ENCODE measurements around the gene PCGF1. TPM values are rescaled to one million over a fixed set of nuclear protein-coding genes. Genes with fewer than 3 reads are reported as not detected.
A peak's percentile ranks its signal among the peaks of the same experiment; 100 is the strongest.

Gene PCGF1
- total and polyA plus RNA-seq, 2 of the 13 experiments (the other 11 are each of a cell fraction or from before 2014, with no cell fraction given) = 20.4 to 22.6 TPM

DNA sequence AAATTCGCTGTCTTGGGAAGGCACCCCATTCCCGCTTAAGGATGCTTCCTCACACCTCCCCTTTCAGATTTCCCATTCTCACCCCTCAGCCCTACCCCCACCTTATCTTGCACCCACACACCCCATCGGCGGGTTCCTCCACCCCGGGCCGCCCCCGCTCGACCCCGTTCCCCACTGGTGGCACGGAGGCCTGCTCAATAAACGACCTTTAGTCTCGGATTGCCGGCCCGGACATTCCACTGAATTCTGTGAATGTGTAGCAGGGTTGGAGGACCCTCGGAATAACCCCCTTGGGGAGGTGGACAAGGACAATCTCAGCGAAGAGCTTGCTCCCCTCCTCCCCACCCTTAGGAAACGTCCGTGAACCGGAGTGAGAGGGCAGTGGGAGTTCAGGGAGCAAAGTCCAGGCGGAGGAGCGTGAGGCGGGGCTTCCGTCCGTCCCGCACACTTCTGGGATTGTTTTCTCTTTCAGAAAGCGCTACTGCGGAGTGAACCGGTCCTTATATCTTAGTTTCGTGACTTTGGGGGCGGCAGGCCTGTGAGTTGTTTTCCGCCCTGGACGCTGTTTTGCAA lies 5.3 kb downstream of the PCGF1 start (continued):
- TF ChIP-seq TBX2 (CRISPR knock-in tag; IDR thresholded peaks at IDR 0.05; ENCODE audit: borderline replicate concordance) = no peak
- no peak for TF ChIP-seq GTF3A (CRISPR knock-in tag; conservative IDR thresholded peaks at IDR 0.05)
- no peak for TF ChIP-seq SIN3B (IDR thresholded peaks at IDR 0.05; ENCODE audit: low read length)
- TF ChIP-seq ZNF713 (CRISPR knock-in tag; IDR thresholded peaks at IDR 0.05) = 0 out of 2 replicates have a peak, but pooled peaks have one; percentile 81
- no peak for TF ChIP-seq CHCHD3 (CRISPR knock-in tag; IDR thresholded peaks at IDR 0.05)
- TF ChIP-seq ZNF121 (CRISPR knock-in tag; IDR thresholded peaks at IDR 0.05) = no peak
- TF ChIP-seq, protein P1, sequence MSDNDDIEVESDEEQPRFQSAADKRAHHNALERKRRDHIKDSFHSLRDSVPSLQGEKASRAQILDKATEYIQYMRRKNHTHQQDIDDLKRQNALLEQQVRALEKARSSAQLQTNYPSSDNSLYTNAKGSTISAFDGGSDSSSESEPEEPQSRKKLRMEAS (IDR thresholded peaks at IDR 0.05) = no peak
- peak; percentile 66; the same call in 1 of the 2 replicates for TF ChIP-seq ZBTB20 (CRISPR knock-in tag; IDR thresholded peaks at IDR 0.05; ENCODE audit: borderline replicate concordance, low read depth)
- TF ChIP-seq, protein P2, sequence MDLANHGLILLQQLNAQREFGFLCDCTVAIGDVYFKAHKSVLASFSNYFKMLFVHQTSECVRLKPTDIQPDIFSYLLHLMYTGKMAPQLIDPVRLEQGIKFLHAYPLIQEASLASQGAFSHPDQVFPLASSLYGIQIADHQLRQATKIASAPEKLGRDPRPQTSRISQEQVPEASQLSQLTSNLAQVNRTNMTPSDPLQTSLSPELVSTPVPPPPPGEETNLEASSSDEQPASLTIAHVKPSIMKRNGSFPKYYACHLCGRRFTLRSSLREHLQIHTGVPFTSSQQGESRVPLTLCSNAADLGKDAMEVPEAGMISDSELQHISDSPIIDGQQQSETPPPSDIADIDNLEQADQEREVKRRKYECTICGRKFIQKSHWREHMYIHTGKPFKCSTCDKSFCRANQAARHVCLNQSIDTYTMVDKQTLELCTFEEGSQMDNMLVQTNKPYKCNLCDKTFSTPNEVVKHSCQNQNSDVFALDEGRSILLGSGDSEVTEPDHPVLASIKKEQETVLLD (CRISPR knock-in tag; IDR thresholded peaks at IDR 0.05; ENCODE audit: low read depth) = peak; percentile 86
- TF ChIP-seq BORCS8-MEF2B (CRISPR knock-in tag; IDR thresholded peaks at IDR 0.05) = peak; percentile 75; the same call in 1 of the 2 replicates
- TF ChIP-seq, protein P3, sequence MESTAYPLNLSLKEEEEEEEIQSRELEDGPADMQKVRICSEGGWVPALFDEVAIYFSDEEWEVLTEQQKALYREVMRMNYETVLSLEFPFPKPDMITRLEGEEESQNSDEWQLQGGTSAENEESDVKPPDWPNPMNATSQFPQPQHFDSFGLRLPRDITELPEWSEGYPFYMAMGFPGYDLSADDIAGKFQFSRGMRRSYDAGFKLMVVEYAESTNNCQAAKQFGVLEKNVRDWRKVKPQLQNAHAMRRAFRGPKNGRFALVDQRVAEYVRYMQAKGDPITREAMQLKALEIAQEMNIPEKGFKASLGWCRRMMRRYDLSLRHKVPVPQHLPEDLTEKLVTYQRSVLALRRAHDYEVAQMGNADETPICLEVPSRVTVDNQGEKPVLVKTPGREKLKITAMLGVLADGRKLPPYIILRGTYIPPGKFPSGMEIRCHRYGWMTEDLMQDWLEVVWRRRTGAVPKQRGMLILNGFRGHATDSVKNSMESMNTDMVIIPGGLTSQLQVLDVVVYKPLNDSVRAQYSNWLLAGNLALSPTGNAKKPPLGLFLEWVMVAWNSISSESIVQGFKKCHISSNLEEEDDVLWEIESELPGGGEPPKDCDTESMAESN (CRISPR knock-in tag; conservative IDR thresholded peaks at IDR 0.05) = no peak
- TF ChIP-seq ZNF350 (CRISPR knock-in tag; IDR thresholded peaks at IDR 0.05; ENCODE audit: borderline replicate concordance, low read depth) = 0 out of 2 replicates have a peak, but pooled peaks have one; percentile 49
- no peak for TF ChIP-seq NCOA5 (CRISPR knock-in tag; IDR thresholded peaks at IDR 0.05)
- TF ChIP-seq ZNF883 (CRISPR knock-in tag; IDR thresholded peaks at IDR 0.05; ENCODE audit: not compliant biosample characterization) = no peak
- peak; percentile 89 for TF ChIP-seq ZSCAN9 (CRISPR knock-in tag; IDR thresholded peaks at IDR 0.05; ENCODE audit: borderline replicate concordance)
- TF ChIP-seq, protein P4, sequence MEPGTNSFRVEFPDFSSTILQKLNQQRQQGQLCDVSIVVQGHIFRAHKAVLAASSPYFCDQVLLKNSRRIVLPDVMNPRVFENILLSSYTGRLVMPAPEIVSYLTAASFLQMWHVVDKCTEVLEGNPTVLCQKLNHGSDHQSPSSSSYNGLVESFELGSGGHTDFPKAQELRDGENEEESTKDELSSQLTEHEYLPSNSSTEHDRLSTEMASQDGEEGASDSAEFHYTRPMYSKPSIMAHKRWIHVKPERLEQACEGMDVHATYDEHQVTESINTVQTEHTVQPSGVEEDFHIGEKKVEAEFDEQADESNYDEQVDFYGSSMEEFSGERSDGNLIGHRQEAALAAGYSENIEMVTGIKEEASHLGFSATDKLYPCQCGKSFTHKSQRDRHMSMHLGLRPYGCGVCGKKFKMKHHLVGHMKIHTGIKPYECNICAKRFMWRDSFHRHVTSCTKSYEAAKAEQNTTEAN (CRISPR knock-in tag; conservative IDR thresholded peaks at IDR 0.05) = peak; percentile 65
- peak; percentile 39; the same call in 1 of the 2 replicates for TF ChIP-seq TBX3 (IDR thresholded peaks at IDR 0.05; ENCODE audit: borderline replicate concordance)
- TF ChIP-seq AHR (CRISPR knock-in tag; IDR thresholded peaks at IDR 0.05) = peak; percentile 49; the same call in 1 of the 2 replicates
- TF ChIP-seq, protein P5, sequence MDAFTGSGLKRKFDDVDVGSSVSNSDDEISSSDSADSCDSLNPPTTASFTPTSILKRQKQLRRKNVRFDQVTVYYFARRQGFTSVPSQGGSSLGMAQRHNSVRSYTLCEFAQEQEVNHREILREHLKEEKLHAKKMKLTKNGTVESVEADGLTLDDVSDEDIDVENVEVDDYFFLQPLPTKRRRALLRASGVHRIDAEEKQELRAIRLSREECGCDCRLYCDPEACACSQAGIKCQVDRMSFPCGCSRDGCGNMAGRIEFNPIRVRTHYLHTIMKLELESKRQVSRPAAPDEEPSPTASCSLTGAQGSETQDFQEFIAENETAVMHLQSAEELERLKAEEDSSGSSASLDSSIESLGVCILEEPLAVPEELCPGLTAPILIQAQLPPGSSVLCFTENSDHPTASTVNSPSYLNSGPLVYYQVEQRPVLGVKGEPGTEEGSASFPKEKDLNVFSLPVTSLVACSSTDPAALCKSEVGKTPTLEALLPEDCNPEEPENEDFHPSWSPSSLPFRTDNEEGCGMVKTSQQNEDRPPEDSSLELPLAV (CRISPR knock-in tag; conservative IDR thresholded peaks at IDR 0.05; ENCODE audit: low read depth) = no peak
- peak; percentile 47; the same call in 1 of the 2 replicates for TF ChIP-seq KLF9 (CRISPR knock-in tag; IDR thresholded peaks at IDR 0.05; ENCODE audit: low read depth)
- peak in 1 of 2 experiments; percentile 53; a peak in 1 of 4 replicates for TF ChIP-seq KLF16 (CRISPR knock-in tag; IDR thresholded peaks at IDR 0.05)
- TF ChIP-seq IKZF1 (IDR thresholded peaks at IDR 0.05) = no peak
- TF ChIP-seq, protein P6, sequence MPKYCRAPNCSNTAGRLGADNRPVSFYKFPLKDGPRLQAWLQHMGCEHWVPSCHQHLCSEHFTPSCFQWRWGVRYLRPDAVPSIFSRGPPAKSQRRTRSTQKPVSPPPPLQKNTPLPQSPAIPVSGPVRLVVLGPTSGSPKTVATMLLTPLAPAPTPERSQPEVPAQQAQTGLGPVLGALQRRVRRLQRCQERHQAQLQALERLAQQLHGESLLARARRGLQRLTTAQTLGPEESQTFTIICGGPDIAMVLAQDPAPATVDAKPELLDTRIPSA (CRISPR knock-in tag; IDR thresholded peaks at IDR 0.05; ENCODE audit: borderline replicate concordance) = no peak
